Hepatocyte (in vitro differentiated cells): Measurements from ENCODE around the gene OTOGL.

Source experiments
- EZH2 ChIP-seq: fragments of 200-600 bp; sonication (generic); IDR thresholded peaks from 2 replicates; pipeline ENCODE4 v1.6.1; 2016; ENCODE audit warnings: antibody characterized with exemption, mild to moderate bottlenecking, borderline replicate concordance
- EZH2phosphoT487 ChIP-seq: fragments of 200-600 bp; sonication (generic); IDR thresholded peaks from one replicate; pipeline ENCODE4 v1.6.1; 2018; ENCODE audit warnings: antibody characterized with exemption, mild to moderate bottlenecking, low read depth, moderate library complexity; ENCODE audit not compliant: unreplicated experiment, severe bottlenecking
- TF ChIP-seq, protein P1 (sequence below): fragments of 200-600 bp; sonication (generic); IDR thresholded peaks from 2 replicates; pipeline ENCODE4 v1.5.1; 2016; ENCODE audit warnings: antibody characterized with exemption, mild to moderate bottlenecking; ENCODE audit not compliant: poor library complexity

DNA sequence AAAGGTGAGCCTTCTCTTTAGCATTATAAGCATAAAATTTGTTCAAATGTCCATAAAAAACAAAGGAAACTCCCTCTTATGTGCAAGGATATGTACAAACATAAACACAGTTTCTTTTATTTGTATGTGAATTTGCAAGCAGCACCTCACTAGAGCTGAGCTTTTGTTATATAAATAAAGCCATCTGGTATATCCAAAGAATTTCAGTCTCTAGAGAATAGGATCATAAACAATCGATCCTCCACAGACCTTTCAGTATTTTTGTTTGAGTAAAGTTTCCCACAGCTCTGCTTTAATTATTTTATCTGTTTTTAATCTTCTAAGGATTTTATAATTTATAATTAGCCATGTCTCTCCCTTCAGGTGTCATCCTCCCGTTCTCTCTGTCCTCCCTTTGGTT, 89.2 kb downstream of the OTOGL start:
- TF ChIP-seq, protein P1, sequence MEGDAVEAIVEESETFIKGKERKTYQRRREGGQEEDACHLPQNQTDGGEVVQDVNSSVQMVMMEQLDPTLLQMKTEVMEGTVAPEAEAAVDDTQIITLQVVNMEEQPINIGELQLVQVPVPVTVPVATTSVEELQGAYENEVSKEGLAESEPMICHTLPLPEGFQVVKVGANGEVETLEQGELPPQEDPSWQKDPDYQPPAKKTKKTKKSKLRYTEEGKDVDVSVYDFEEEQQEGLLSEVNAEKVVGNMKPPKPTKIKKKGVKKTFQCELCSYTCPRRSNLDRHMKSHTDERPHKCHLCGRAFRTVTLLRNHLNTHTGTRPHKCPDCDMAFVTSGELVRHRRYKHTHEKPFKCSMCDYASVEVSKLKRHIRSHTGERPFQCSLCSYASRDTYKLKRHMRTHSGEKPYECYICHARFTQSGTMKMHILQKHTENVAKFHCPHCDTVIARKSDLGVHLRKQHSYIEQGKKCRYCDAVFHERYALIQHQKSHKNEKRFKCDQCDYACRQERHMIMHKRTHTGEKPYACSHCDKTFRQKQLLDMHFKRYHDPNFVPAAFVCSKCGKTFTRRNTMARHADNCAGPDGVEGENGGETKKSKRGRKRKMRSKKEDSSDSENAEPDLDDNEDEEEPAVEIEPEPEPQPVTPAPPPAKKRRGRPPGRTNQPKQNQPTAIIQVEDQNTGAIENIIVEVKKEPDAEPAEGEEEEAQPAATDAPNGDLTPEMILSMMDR: no peak
- TF ChIP-seq EZH2 (no peak), EZH2phosphoT487 (no peak)
